Measurements from ENCODE around the gene KCNH3.
"Not testable (repeated sequence)": the region's sequence is repeated elsewhere in the genome, so short reads cannot be mapped to it uniquely, and the experiment has no call there.

The KCNH3 gene

DNA sequence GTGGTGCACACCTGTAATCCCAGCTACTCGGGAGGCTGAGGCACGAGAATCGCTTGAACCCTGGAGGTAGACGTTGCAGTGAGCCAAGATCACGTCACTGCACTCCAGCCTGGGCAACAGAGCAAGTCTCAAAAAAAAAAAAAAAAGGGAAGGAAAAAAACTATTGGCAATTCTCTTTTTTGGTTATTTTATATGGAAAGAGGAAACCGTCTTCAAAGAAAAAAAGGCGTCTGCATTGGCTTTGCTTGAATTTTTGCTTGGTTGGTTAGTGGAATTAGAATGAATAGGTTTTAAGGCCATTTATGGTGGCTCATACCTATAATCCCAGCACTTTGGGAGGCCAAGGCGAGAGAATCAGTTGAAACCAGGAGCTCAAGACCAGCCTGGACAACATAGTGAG lies 29.1 kb upstream of the KCNH3 start:
- not testable (repeated sequence) for H3K27me3 ChIP-seq (ENCODE audit: insufficient read depth, low read length); H3K4me3 ChIP-seq (ENCODE audit: low read length); H3K4me1 ChIP-seq (ENCODE audit: insufficient read depth, low read length); H3K9me3 ChIP-seq (ENCODE audit: low read length); H2AFZ ChIP-seq (ENCODE audit: low read depth, low read length)
- peaks cover 11% of the 10 kb centered on the region for H3K36me3 ChIP-seq (ENCODE audit: insufficient read depth, low read length)

DNA sequence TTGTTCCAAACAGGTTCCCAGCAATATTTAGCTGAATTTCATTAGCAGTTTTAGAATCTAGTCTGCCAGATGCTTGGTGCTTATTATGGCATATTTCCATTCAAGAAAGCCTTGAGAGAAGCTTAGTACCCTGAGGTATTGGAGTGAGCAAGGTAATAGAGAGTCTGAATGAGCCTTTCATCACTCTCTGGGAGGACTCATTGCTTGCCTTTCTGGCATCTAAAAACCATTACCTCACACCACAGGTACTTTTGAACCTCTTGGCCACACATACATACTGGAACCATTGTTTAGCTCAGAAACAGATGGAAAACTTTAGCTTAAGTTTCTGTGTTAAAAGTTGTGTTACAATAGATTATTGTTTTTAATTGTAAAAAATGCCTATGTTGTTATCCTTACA lies 27.4 kb upstream of the KCNH3 start:
- Histone ChIP-seq H3K27me3 (ENCODE audit: insufficient read depth, low read length) (no peaks in the 10 kb centered on the region), H2AFZ (ENCODE audit: low read depth, low read length) (no peak overlapping the region), H3K36me3 (ENCODE audit: insufficient read depth, low read length) (peaks cover 8% of the 10 kb centered on the region), H3K9me3 (ENCODE audit: low read length) (no peaks in the 10 kb centered on the region), H3K4me1 (ENCODE audit: insufficient read depth, low read length) (no peaks in the 10 kb centered on the region), H3K4me3 (ENCODE audit: low read length) (no peak overlapping the region)

DNA sequence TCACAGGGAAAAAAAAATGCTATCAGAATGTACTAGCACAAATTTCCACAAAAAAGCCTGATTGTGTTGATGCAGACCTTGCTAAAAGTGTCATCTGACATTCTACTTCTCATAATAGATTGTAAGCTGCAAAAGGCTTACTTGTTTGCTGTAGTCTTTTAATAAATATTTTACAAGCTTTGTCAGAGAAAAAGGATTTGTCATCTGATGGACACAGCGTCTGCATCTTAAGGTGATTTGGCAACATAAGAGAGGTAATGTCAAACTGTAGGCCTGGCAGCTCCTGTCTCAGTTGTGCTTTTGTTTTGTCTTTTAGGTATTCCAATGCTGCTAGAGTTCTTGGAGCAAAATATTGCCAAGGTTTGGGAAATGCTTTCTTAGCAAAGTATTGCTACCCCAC lies 26.3 kb upstream of the KCNH3 start:
- no peaks in the 10 kb centered on the region for H3K4me1 ChIP-seq (ENCODE audit: insufficient read depth, low read length)
- no peak overlapping the region for H3K4me3 ChIP-seq (ENCODE audit: low read length)
- peaks cover 6% of the 10 kb centered on the region for H3K36me3 ChIP-seq (ENCODE audit: insufficient read depth, low read length)
- H3K27me3 ChIP-seq (ENCODE audit: insufficient read depth, low read length) = no peaks in the 10 kb centered on the region
- no peak overlapping the region for H2AFZ ChIP-seq (ENCODE audit: low read depth, low read length)
- H3K9me3 ChIP-seq (ENCODE audit: low read length) = no peaks in the 10 kb centered on the region

DNA sequence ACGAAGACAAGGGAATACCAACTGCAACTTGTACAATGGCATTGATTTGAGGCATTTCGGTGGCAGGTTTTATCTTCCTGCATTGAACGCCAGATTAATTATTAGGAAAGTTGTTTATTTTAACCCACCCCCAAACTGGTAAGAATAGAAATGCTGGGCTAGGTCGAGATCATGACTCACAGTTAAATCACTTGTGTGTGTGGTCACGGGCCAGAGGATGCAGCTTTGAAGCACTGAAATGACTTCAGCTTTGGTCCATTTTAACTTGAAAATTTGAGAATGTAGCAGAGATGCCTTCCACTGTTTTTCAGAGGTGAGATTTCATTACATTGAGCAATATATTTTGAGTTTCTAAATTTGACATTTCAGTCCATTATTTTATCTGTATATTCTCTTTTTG lies 23.6 kb upstream of the KCNH3 start:
- no peaks in the 10 kb centered on the region for H3K27me3 ChIP-seq (ENCODE audit: insufficient read depth, low read length)
- H2AFZ ChIP-seq (ENCODE audit: low read depth, low read length) = no peak overlapping the region
- H3K4me3 ChIP-seq (ENCODE audit: low read length) = no peak overlapping the region
- peaks cover 23% of the 10 kb centered on the region for H3K36me3 ChIP-seq (ENCODE audit: insufficient read depth, low read length)
- no peaks in the 10 kb centered on the region for H3K9me3 ChIP-seq (ENCODE audit: low read length)
- no peaks in the 10 kb centered on the region for H3K4me1 ChIP-seq (ENCODE audit: insufficient read depth, low read length)

DNA sequence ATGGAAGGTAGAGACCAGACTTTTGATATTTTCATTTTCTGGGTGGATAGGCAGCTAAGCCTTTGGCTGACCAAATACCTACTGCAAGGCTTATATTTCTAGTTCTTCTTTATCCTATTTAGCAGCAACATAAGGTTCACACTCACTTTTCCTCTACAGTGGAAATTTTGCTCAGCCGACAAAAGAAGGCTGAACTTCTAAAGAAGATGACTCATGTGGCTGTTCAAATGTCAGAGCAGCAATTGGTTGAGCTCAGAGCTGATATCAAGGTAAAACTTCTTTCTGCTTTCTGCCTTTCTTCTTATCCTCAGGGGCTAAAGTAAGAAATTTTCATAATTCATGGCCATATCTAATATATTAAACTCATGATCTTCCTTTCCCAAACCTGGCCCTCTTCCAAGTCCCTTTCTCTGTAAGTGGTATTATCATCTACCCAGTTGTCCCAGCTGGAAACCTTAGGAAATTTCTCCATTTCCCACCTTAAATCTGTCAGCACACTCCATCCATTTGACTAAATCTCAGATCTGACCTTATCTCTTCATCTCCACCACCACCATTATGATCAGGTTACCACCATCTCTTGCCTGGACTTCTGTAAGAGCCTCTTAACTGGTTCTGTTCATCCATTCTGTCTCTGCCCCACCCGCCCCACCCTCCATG lies 19.8 kb upstream of the KCNH3 start:
- Histone ChIP-seq H3K9me3 (ENCODE audit: low read length) (no peaks in the 10 kb centered on the region), H2AFZ (ENCODE audit: low read depth, low read length) (no peak overlapping the region), H3K36me3 (ENCODE audit: insufficient read depth, low read length) (peaks cover 43% of the 10 kb centered on the region), H3K27me3 (ENCODE audit: insufficient read depth, low read length) (no peaks in the 10 kb centered on the region), H3K4me3 (ENCODE audit: low read length) (no peak overlapping the region), H3K4me1 (ENCODE audit: insufficient read depth, low read length) (no peaks in the 10 kb centered on the region)

DNA sequence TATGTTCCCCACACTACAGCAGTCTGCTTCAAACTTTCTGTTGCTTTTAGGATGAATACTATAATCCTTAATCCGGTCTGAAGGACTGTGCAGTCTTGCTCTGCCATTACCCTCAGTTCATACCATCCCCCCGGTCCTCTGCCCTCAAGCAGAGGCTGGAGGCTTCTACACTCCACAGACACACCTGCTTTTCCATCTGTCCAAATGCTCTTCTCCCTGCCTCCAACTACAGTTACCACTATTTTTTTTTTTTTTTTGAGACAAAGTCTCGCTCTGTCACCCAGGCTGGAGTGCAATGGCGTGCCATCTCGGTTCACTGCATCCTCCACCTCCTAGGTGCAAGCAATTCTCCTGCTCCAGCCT lies 19.3 kb upstream of the KCNH3 start:
- Histone ChIP-seq H3K4me3 (ENCODE audit: low read length) (no peak overlapping the region), H2AFZ (ENCODE audit: low read depth, low read length) (no peak overlapping the region), H3K36me3 (ENCODE audit: insufficient read depth, low read length) (peaks cover 46% of the 10 kb centered on the region), H3K4me1 (ENCODE audit: insufficient read depth, low read length) (no peaks in the 10 kb centered on the region), H3K27me3 (ENCODE audit: insufficient read depth, low read length) (no peaks in the 10 kb centered on the region), H3K9me3 (ENCODE audit: low read length) (no peaks in the 10 kb centered on the region)

DNA sequence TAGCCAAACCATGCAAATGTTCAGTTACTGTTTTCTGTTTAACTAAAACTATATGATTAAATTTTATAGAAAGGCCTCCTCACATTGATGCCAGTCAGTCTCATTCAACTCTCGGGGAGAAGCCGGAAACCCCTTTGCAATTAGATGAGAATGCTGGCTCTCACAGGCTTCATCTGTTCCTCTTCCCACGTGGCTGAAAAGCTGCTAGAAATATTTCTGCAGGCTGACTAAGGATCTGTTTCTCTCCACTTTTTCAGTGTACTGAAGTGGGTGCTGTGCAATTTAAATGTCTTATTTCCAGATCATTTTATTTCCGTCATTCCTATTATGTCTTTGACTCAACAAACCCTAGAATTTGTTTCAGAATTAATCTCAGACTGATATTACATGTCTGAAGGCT lies 17.4 kb upstream of the KCNH3 start:
- no peaks in the 10 kb centered on the region for H3K9me3 ChIP-seq (ENCODE audit: low read length)
- H3K27me3 ChIP-seq (ENCODE audit: insufficient read depth, low read length) = no peaks in the 10 kb centered on the region
- H3K4me3 ChIP-seq (ENCODE audit: low read length) = no peak overlapping the region
- H3K36me3 ChIP-seq (ENCODE audit: insufficient read depth, low read length) = peaks cover 61% of the 10 kb centered on the region
- H2AFZ ChIP-seq (ENCODE audit: low read depth, low read length) = no peak overlapping the region
- H3K4me1 ChIP-seq (ENCODE audit: insufficient read depth, low read length) = no peaks in the 10 kb centered on the region

DNA sequence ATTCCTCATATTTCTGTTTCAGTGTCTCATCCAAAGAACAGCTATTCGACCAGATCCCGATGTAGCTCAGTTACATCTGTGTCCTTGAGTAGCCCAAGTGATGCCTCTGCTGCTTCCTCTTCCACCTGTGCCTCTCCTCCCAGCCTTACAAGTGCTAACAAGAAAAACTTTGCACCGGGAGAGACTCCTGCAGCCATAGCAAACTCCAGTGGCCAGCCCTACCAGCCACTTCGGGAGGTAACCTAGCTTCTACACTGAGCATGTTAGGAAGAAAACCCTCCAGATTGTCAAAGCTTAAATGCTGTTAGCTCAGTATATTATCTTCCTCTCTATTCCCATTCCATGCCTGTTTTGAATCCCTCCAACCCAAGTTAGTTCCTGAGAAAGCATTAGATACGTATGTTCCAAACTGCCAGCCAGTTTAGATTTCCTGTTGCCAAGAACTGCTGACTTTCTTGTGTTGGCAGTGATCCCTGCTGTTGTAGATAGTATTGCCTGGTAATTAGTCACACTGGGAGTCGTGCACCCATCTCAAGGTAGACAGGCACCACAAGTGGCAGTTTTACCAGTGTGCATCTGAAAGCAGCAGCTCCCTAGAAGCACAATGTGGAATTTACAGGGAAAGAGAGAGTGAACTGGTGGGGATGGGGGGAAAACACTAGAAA lies 14.0 kb upstream of the KCNH3 start:
- H2AFZ ChIP-seq (ENCODE audit: low read depth, low read length) = no peak overlapping the region
- no peaks in the 10 kb centered on the region for H3K27me3 ChIP-seq (ENCODE audit: insufficient read depth, low read length)
- H3K4me3 ChIP-seq (ENCODE audit: low read length) = no peak overlapping the region
- peaks cover 55% of the 10 kb centered on the region for H3K36me3 ChIP-seq (ENCODE audit: insufficient read depth, low read length)
- H3K9me3 ChIP-seq (ENCODE audit: low read length) = no peaks in the 10 kb centered on the region
- H3K4me1 ChIP-seq (ENCODE audit: insufficient read depth, low read length) = no peaks in the 10 kb centered on the region

DNA sequence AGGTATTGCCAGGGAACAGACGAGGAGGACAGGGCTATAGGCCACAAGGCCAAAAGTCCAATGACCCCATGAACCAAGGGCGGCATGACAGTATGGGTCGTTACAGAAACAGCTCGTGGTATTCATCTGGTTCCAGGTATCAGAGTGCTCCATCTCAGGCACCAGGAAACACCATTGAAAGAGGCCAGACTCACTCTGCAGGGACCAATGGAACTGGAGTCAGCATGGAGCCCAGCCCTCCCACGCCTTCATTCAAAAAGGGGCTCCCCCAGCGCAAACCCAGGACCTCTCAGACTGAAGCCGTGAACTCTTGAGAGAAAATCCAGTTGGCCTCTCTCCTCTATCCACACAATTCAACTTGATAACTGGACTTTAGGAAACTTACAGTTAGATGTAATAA lies 12.9 kb upstream of the KCNH3 start:
- no peak overlapping the region for H3K4me3 ChIP-seq (ENCODE audit: low read length)
- no peaks in the 10 kb centered on the region for H3K4me1 ChIP-seq (ENCODE audit: insufficient read depth, low read length)
- H2AFZ ChIP-seq (ENCODE audit: low read depth, low read length) = no peak overlapping the region
- H3K9me3 ChIP-seq (ENCODE audit: low read length) = no peaks in the 10 kb centered on the region
- no peaks in the 10 kb centered on the region for H3K27me3 ChIP-seq (ENCODE audit: insufficient read depth, low read length)
- peaks cover 53% of the 10 kb centered on the region for H3K36me3 ChIP-seq (ENCODE audit: insufficient read depth, low read length)

DNA sequence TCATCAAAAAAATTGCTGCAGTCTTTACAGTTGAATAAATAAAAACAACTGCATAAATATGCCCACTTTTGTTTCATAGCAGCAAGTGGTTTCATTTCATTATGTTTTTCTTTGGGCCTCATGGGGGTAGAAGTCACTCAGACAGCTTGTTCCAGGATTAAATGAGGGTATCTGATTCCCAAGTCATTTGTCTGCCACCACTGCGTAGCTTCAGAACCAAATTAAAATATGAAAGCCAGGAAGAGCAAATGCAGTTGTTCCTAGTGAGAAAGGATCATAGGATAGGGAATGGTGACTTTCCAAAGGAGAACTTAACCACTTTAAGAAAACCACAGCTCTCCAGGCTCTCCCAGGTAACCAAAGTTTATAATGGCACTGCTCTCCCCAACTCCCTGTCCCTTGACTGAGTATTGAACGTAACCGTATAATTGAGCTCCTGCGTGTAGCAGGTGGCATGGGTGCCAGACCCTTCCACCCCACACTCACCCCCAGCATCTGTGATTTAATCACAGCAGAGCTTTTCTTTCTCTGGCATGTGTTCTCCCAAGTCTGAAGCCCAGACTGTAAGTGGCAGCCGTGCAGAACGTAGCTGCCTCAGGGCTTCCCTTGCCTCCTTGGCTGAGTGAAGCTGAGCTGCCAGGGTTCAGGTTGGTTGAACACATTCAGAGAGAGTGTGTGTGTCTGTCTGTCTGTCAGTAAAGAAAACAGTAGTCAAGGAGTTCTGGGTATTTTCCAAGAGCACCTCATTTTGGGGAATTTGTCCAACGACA lies 11.3 kb upstream of the KCNH3 start:
- Histone ChIP-seq H3K9me3 (ENCODE audit: low read length) (no peaks in the 10 kb centered on the region), H3K27me3 (ENCODE audit: insufficient read depth, low read length) (no peaks in the 10 kb centered on the region), H3K4me3 (ENCODE audit: low read length) (no peak overlapping the region), H3K36me3 (ENCODE audit: insufficient read depth, low read length) (peaks cover 42% of the 10 kb centered on the region), H2AFZ (ENCODE audit: low read depth, low read length) (no peak overlapping the region), H3K4me1 (ENCODE audit: insufficient read depth, low read length) (no peaks in the 10 kb centered on the region)

DNA sequence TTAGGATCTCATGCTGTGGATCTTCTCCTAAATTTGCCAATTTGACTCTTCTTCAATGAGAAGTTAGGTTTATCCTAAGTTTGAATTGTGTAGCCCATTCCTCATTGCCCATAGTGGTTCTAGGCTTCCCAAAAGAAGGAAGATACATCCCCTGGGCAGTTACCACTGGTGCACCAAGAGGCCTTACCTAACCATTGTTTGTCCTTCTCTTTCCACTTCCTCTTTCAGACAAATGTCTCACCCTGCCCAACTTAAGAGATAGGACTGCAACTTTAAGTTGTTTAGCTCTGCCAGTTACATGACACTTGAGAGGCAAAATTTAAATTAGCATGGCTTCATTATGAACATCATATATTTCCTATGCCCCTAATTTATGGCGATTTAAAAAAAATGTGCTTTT lies 9.4 kb upstream of the KCNH3 start:
- H3K9me3 ChIP-seq (ENCODE audit: low read length) = no peaks in the 10 kb centered on the region
- H3K36me3 ChIP-seq (ENCODE audit: insufficient read depth, low read length) = peaks cover 34% of the 10 kb centered on the region

DNA sequence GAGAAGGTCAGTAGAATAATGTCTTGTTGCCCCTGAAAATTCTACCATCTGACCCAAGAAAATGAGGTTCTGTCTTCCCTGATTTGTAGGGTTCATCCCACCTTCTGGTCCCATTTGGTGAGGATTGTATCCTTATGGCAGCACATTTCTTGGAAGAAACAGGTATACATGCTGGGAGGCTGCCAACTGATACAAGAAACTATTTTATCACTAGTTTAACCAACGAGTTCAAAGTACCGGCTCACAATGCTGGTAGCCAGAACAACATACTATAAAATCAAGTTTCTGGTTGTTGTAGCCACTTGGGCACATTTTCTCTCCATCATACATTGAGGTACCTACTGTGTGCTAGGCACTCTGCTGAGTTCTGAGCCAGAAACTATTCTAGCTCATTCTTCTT lies 7.1 kb upstream of the KCNH3 start:
- H3K27me3 ChIP-seq (ENCODE audit: insufficient read depth, low read length) = peaks cover 12% of the 10 kb centered on the region
- no peak overlapping the region for H2AFZ ChIP-seq (ENCODE audit: low read depth, low read length)
- H3K4me1 ChIP-seq (ENCODE audit: insufficient read depth, low read length) = peaks cover 6% of the 10 kb centered on the region
- peaks cover 13% of the 10 kb centered on the region for H3K36me3 ChIP-seq (ENCODE audit: insufficient read depth, low read length)
- H3K4me3 ChIP-seq (ENCODE audit: low read length) = no peak overlapping the region
- H3K9me3 ChIP-seq (ENCODE audit: low read length) = no peaks in the 10 kb centered on the region

More for the DNA sequence above, 9.4 kb upstream of the KCNH3 start:
- Histone ChIP-seq H3K4me3 (ENCODE audit: low read length) (no peak overlapping the region), H3K27me3 (ENCODE audit: insufficient read depth, low read length) (no peaks in the 10 kb centered on the region), H2AFZ (ENCODE audit: low read depth, low read length) (no peak overlapping the region), H3K4me1 (ENCODE audit: insufficient read depth, low read length) (no peaks in the 10 kb centered on the region)

DNA sequence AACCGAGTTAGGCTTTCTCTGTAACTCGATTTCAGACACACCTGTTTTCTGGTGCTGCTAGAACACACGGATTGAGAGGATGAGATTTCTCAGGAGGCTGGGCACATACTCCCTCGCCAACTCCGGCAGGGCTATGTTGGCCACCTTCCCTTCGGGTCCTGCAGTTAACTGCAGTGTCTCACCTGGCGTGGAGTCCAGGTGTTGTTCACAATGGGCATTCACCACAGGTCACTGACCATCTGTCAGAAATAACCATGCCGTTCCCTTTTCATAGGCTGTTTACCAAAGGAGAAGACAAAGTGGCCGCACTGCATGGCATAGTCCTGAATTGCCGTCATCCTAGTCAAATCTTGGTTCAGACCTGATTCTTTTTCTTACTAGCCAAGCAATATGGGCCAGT lies 5.5 kb upstream of the KCNH3 start:
- H3K9me3 ChIP-seq (ENCODE audit: low read length) = no peaks in the 10 kb centered on the region
- H2AFZ ChIP-seq (ENCODE audit: low read depth, low read length) = no peak overlapping the region
- H3K4me1 ChIP-seq (ENCODE audit: insufficient read depth, low read length) = peaks cover 14% of the 10 kb centered on the region
- peaks cover 27% of the 10 kb centered on the region for H3K27me3 ChIP-seq (ENCODE audit: insufficient read depth, low read length)
- H3K36me3 ChIP-seq (ENCODE audit: insufficient read depth, low read length) = peaks cover 4% of the 10 kb centered on the region
- no peak overlapping the region for H3K4me3 ChIP-seq (ENCODE audit: low read length)
